ENCODE results near the gene AGER. TPM values are rescaled to one million over a fixed set of nuclear protein-coding genes. Genes with fewer than 3 reads are reported as not detected.

Gene AGER
- total RNA-seq, 1 donor from 2014 or later, result 24.1 TPM

DNA sequence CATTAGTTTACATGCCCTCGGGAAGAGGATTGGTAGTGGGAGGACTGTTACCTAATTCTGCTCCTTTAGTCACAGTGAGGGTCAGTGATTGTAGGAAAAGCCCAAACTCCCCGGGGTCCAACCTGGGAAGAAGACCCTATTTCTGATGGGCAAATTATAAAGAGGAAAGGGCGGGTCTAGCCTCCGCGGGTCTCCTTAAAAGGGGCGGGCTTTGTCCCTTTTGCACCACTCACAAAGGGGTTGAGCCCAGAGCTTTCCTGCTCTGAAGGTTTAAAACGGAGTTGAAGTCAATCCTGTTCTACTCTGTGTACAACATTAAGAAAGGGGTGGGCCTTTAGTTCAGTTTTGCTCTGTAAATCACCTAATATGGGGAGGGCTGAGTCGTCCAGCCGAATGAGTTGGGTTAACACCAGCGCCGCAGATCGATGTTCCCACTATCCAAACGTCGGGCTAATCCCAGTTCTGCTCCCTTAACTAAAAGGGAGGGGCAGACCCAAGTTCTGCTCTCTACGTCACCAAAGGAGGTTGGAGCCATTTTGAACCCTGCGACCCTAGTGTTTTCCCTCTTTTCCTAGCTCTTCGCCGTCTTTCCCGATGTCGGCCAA, 6.8 kb downstream of the AGER start:
- Mint-ChIP-seq H3K27ac (peak overlapping the region; percentile 95), H3K36me3 (ENCODE audit: low read depth) (peaks cover 29% of the 10 kb centered on the region), H3K9me3 (no peaks in the 10 kb centered on the region), H3K4me1 (peaks cover 59% of the 10 kb centered on the region), H3K27me3 (no peaks in the 10 kb centered on the region), H3K4me3 (peak overlapping the region; percentile 86)
- DNase-seq, result peak; percentile 86
- intact Hi-C loops (cut with micrococcal nuclease), result loop anchor here (5.0 to 10.0 kb wide), 5 partner anchors 220 to 1238 kb away; partner anchors contain the start of genes BRD2, CUTA, HSD17B8 and NELFE

DNA sequence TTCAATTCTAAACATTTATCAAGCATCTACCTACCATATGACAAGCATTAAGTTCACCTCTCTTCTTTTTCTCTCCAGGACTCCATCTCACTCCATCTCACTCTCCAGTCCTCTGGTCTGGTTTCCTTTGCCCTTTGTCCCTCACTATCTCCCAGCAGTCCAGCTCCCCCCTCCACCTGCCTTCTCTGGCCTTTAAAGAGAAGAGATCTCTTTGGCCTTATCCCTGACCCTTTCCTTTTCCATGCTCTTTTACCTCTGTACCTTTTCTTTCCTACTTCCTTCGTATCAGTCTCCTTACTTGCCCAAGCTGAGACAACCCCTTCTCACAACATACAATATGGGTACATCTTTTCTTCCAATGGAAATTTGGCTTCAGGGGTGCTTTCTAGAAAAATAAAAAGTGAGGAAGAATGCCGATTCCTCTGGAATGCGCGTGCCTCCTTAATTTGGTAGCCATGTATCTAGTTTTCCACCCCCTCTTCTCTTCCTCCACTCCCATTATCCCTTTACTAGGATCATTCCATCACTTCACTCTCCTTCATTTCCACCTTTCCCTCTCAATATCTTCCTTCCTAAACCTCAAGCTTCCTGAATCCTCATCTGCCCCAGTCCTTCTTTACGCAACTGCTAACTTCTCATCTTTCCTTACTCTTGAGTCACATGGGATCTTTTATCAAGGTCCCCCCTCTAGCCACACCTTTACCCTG, 7.4 kb downstream of the AGER start:
- peaks cover 59% of the 10 kb centered on the region for H3K4me1 Mint-ChIP-seq
- no peaks in the 10 kb centered on the region for H3K27me3 Mint-ChIP-seq
- no peak for DNase-seq
- H3K27ac Mint-ChIP-seq, result peak overlapping the region; percentile 95
- intact Hi-C loops (cut with micrococcal nuclease), result loop anchor here (1.0 to 10.0 kb wide), 7 partner anchors 22 to 1238 kb away; partner anchors contain the start of genes BRD2, CUTA, DXO and HSD17B8
- H3K36me3 Mint-ChIP-seq (ENCODE audit: low read depth), result peaks cover 25% of the 10 kb centered on the region
- H3K4me3 Mint-ChIP-seq, result peak overlapping the region; percentile 86
- H3K9me3 Mint-ChIP-seq, result no peaks in the 10 kb centered on the region

DNA sequence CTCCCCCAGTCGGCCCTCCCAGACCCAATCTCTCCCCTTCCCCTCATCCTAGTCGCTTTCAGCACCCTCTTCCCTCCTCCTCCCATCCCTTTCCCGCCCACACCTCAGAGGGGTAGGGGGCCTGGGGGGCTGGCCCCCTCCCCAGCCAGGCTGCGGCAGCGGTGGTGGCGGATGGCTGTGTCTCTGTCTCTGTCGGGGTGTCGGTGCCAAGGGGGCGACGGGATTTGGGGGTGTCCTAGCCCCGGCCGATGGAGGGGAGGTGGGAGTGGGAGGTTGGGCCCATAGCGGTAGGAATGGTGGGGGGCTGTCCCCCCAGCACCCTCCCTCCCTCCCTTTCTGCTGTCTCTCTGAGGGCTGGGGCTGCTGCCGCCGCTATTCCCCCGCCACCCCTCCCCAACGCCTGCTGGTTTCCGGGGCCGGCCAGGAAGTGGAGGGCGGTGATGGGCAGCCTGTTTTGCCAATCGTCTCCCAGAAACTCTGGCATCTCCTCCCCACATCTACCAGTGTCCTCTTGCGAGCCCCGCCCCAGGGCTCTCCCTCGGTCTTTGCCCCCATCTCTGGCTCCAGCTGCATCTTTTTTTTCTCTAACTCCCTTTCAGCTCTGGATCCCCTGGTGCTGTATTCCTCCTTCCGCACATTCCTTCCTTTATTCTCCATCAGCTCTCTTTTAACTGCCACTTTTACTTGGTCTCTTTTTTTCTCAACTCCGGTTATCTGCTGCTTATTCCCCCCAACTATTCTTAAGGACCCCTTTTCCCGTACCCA, 8.2 kb downstream of the AGER start, which contains the start of gene AGPAT1:
TSS of gene AGPAT1 (minus strand) at position 374 of the 765 bp plus-strand sequence. CDS start 4,588 bp downstream, outside the sequence.
- H3K27ac Mint-ChIP-seq, result peak within 1 kb of the TSS; percentile 95
- peaks cover 58% of the 10 kb centered on the region for H3K4me1 Mint-ChIP-seq
- no peaks in the 10 kb centered on the region for H3K27me3 Mint-ChIP-seq

DNA sequence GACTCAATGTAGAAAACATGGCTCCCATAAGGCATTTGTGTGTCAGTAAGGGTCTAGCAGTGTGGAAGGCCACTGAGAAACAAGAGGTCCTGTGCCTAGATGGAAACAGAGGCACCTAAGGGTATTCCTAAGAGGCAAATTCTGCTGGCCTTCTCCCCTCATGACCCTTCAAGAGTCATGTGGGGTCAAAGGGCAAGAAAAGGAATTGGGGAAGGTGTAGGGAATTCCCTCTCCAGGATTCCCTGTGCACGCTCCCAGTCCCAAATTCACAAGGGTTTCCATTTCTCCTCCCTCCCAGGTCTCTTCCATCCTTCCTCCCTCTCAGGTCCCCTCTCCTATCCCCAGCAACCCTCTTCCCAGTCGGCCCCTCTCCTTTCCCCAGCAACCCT, 8.7 kb downstream of the AGER start:
- Mint-ChIP-seq H3K4me3 (peak overlapping the region; percentile 86), H3K4me1 (peaks cover 55% of the 10 kb centered on the region), H3K27me3 (no peaks in the 10 kb centered on the region), H3K9me3 (no peaks in the 10 kb centered on the region), H3K27ac (peak overlapping the region; percentile 95), H3K36me3 (ENCODE audit: low read depth) (peaks cover 19% of the 10 kb centered on the region)
- DNase-seq, result no peak
- intact Hi-C loops (cut with micrococcal nuclease), result loop anchor here (5.0 to 10.0 kb wide), 5 partner anchors 218 to 1239 kb away; partner anchors contain the start of genes BRD2, CUTA, HSD17B8 and NELFE

More for the DNA sequence above, 8.2 kb downstream of the AGER start, which contains the start of gene AGPAT1:
- H3K9me3 Mint-ChIP-seq, result no peaks in the 10 kb centered on the region
- peak; percentile 99 for DNase-seq
- peaks cover 20% of the 10 kb centered on the region for H3K36me3 Mint-ChIP-seq (ENCODE audit: low read depth)
- intact Hi-C loops (cut with micrococcal nuclease), result loop anchor here (1.0 to 10.0 kb wide), 7 partner anchors 22 to 1239 kb away; partner anchors contain the start of genes BRD2, CUTA, DXO and HSD17B8
- peak within 1 kb of the TSS; percentile 86 for H3K4me3 Mint-ChIP-seq

DNA sequence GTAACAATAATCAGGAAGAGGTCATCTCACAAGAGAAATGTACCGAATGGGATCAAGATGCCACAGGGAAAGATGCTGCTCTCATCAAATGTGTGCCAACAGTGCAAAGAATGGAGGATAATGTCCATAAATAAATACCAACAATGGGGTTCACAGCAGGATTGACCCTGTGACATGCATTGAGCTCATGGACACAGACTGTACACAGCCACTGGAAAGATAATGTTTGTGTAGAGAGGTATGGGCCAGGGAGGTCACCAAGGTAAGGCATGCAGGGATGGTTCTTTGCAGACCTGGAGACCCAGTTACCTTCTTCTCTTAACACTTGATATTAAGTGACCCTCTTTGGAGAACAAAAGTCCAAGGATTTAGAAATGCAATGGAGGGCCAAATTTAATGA, 9.6 kb downstream of the AGER start:
- Mint-ChIP-seq H3K27ac (no peak overlapping the region), H3K9me3 (no peaks in the 10 kb centered on the region), H3K4me3 (peak overlapping the region; percentile 86), H3K36me3 (ENCODE audit: low read depth) (peaks cover 24% of the 10 kb centered on the region), H3K4me1 (peaks cover 53% of the 10 kb centered on the region), H3K27me3 (no peaks in the 10 kb centered on the region)
- intact Hi-C loops (cut with micrococcal nuclease), result loop anchor here (10.0 kb wide), 2 partner anchors 1030 to 1240 kb away; partner anchors contain the start of genes CUTA, HSD17B8, PHF1 and RING1
- no peak for DNase-seq

DNA sequence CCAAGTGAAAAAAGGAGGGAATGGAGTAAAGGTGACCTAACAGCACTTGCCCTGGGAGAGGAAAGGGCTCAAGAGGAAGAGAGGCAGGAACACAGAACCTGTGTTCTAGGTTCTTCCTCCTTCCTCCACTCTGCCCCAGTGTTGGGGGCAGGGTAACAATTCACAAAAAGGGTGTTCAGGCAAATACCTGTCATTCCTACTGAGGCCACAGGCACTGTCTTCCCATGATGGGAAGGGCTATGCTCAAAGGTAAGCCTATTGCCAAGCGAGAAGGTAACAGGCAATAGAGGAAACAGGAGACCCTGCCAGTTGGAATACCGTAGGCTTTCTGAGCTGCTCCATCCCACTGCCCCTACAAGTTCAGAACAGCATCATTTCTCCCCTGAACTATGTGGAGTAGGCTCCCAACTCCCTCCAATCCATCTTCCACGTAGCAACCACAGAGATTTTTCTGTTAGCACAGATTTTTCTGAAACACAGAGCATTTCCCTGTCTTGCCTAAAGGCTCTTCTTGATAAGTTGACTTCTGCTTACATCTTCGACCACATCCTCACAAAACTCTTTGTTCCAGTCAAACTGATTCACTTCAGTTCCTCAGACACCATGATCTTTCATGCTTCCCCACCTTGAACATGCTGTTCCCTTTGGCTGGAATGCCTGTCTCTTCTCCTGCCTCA, 10.9 kb downstream of the AGER start:
- intact Hi-C loops (cut with micrococcal nuclease), result loop anchor here (10.0 kb wide), 2 partner anchors 1032 to 1242 kb away; partner anchors contain the start of genes CUTA, HSD17B8, PHF1 and RING1
- no peak for DNase-seq
- Mint-ChIP-seq H3K36me3 (ENCODE audit: low read depth) (peaks cover 19% of the 10 kb centered on the region), H3K27me3 (no peaks in the 10 kb centered on the region), H3K9me3 (no peaks in the 10 kb centered on the region), H3K27ac (no peak overlapping the region), H3K4me1 (peaks cover 46% of the 10 kb centered on the region), H3K4me3 (no peak overlapping the region)

DNA sequence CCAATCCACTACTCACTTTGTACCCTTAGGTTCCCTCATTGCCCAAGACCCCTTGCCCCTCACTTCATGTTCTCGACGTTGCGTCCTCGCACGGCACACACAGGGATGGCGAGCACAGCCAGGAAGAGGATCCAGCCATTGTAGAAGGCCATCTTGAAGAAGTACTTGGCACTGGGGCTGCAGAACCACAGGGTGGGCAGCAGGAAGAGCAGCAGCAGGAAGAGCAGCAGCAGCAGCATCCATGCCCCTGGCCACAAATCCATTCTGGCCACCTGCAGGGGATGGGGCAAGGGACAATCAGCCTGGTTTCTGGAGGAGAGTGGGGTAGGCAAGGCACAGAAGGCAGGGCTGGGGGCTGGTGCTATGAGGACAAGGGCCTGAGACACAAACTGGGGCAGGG, 12.8 kb downstream of the AGER start:
- H3K4me1 Mint-ChIP-seq, result peaks cover 31% of the 10 kb centered on the region
- DNase-seq, result no peak
- no peak overlapping the region for H3K27ac Mint-ChIP-seq
- intact Hi-C loops (cut with micrococcal nuclease), result loop anchor here (10.0 kb wide), 2 partner anchors 1034 to 1244 kb away; partner anchors contain the start of genes CUTA, HSD17B8, PHF1 and RING1
- peaks cover 24% of the 10 kb centered on the region for H3K36me3 Mint-ChIP-seq (ENCODE audit: low read depth)
- H3K27me3 Mint-ChIP-seq, result no peaks in the 10 kb centered on the region
- H3K4me3 Mint-ChIP-seq, result no peak overlapping the region
- no peaks in the 10 kb centered on the region for H3K9me3 Mint-ChIP-seq

DNA sequence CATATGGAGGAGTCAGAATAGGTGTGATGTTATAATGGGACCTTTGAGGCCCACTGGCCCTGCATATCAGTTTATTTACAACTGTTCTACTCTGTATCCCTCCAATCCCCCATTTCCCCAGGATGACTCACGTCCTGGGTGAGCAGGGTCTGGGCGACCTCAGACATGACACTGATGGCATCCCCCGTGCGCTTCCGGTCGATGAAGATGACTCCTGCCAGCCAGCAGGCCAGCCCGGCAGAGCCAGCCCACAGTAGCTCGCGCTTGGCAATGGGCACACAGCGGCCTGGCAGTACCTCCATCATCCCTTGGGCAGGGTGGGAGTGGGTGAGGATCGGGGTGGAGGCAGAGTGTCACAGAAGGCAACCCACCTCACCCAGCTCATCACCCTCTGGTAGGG, 13.8 kb downstream of the AGER start:
- Mint-ChIP-seq H3K36me3 (ENCODE audit: low read depth) (peaks cover 24% of the 10 kb centered on the region), H3K9me3 (no peaks in the 10 kb centered on the region), H3K27me3 (no peaks in the 10 kb centered on the region), H3K4me3 (no peak overlapping the region), H3K4me1 (peaks cover 25% of the 10 kb centered on the region), H3K27ac (no peak overlapping the region)
- no peak for DNase-seq
- intact Hi-C loops (cut with micrococcal nuclease), result loop anchor here (10.0 kb wide), 2 partner anchors 1035 to 1245 kb away; partner anchors contain the start of genes CUTA, HSD17B8, PHF1 and RING1

DNA sequence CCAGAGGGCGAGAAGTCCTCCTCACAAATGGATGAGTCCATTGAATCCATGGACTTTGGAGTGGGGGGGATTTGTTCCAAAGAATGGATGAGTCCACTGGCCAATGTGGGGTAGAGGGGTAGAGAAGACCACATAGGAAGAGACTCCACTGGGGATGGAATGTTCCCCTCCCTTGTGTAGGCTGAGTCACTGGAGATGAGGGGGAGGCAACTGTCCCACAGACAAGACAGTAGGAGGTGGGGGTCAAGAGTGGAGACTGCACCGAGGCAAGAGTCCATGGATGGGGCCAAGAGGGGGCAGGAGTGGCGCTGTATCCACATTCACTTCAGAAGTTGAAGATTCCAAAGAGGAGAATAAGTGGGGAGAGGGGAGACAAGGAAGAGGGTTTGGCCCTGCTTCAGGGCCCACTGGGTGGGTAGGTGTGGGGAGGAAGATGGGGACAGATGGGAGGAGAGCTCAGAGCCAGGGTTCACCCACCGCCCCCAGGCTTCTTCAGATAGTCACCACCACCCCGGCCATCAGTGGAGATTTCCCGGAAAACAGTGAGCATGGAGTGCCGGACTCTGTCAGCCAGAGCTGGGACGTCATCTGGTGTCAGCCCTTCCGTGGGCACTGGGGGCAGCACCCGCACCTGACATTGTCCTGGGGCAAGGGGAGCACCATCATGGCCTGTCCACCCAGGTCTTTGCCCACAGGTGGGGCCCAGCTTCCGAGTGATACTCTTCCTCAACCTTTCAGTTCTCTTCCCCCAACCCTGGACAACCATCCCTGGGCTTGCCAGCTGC, 15.1 kb downstream of the AGER start:
- Mint-ChIP-seq H3K4me1 (peaks cover 19% of the 10 kb centered on the region), H3K27me3 (no peaks in the 10 kb centered on the region), H3K36me3 (ENCODE audit: low read depth) (peaks cover 26% of the 10 kb centered on the region), H3K9me3 (no peaks in the 10 kb centered on the region), H3K4me3 (no peak overlapping the region), H3K27ac (peak overlapping the region; percentile 42)
- intact Hi-C loops (cut with micrococcal nuclease), result no loop called here
- no peak for DNase-seq

DNA sequence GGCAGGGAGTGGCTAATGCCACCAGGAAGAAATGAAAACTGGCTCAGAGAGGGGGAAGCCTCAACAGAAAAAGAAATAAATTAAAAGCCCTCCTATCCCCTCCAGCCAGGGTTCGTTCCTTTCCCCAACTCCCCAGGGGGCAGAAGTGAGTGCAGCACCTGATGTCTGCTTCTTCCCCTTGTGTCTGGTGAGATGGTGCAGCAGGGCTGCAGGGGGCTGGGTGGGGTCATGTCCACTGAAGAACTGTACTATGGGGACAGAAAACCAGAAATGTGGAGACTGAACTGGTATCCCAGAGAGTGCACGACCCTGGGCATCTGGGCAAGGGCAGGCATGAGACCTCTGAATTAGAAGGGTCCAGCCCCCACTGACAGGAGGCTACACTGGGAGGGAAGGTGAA, 15.7 kb downstream of the AGER start:
- Mint-ChIP-seq H3K4me3 (no peak overlapping the region), H3K27ac (no peak overlapping the region), H3K9me3 (no peaks in the 10 kb centered on the region), H3K36me3 (ENCODE audit: low read depth) (peaks cover 26% of the 10 kb centered on the region), H3K4me1 (peaks cover 13% of the 10 kb centered on the region), H3K27me3 (no peaks in the 10 kb centered on the region)
- intact Hi-C loops (cut with micrococcal nuclease), result no loop called here
- DNase-seq, result no peak

DNA sequence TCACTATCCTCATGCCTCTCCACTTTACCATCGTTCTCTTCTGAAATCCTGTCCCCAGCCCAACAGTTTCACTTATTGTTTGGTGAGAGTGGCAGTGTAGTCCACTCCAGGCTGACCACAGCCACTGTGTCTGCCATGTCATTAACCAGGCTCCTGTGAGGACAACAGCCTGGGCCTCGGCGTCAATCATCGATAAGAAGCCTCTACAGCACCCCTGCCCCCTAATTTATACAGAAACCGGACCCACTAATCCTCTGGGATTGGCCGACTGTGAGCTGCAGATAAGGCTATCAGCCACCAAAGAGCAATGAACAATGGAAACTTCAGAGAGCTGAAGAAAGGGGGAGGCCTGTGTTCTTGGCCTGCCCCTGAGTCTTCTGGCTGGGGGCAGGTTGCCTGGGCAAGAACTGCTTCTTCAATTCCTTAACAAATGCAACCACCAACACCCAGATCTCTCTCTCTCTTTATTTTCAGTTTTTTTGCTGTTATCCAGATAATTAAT, 16.2 kb downstream of the AGER start:
- Mint-ChIP-seq H3K36me3 (ENCODE audit: low read depth) (peaks cover 26% of the 10 kb centered on the region), H3K27me3 (no peaks in the 10 kb centered on the region), H3K4me3 (no peak overlapping the region), H3K27ac (no peak overlapping the region), H3K4me1 (peaks cover 8% of the 10 kb centered on the region), H3K9me3 (no peaks in the 10 kb centered on the region)
- intact Hi-C loops (cut with micrococcal nuclease), result no loop called here
- DNase-seq, result no peak

DNA sequence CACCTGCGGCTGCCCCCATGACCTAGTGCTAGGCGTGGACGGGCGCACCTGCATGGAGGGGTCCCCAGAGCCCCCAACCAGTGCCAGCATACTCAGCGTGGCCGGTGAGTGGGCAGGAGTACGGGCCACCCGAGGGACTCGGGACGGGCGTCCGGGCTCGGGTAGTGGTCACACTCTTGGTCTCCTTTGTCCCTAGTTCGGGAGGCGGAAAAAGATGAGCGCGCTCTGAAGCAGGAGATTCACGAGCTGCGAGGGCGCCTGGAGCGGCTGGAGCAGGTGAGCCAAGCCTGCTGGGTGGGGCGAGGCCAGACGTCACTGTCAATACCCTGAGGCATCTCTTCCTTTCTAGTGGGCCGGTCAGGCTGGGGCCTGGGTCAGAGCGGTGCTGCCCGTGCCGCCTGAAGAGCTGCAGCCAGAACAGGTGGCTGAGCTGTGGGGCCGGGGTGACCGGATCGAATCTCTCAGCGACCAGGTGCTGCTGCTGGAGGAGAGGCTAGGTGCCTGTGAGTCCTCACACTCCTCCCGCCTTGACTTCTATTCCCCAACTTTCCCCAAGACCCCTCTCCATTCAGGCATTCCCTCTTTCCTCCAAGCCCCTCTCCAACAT, 16.8 kb downstream of the AGER start:
- Mint-ChIP-seq H3K27ac (no peak overlapping the region), H3K4me1 (peaks cover 5% of the 10 kb centered on the region), H3K4me3 (no peak overlapping the region), H3K9me3 (no peaks in the 10 kb centered on the region), H3K27me3 (no peaks in the 10 kb centered on the region), H3K36me3 (ENCODE audit: low read depth) (peaks cover 26% of the 10 kb centered on the region)
- intact Hi-C loops (cut with micrococcal nuclease), result no loop called here
- no peak for DNase-seq
